HCT116 (cell line): ENCODE results near the gene CLDN2. TPM values are rescaled to one million over a fixed set of nuclear protein-coding genes. Genes with fewer than 3 reads are reported as not detected.

ENCODE experiments used
- ATAC-seq: fragments of 200-7000 bp; cut with Tn5 transposase; 2 replicates; pipeline ENCODE4 v1.9.1; 2020; ENCODE audit warnings: mild to moderate bottlenecking, moderate library complexity
- BruUV-seq: library from RNA; stranded (reverse); fragments of 400-500 nt; replicated peaks from 2 replicates; lab custom pipeline; 2021; lab: Mats Ljungman, UMichigan
- CTCF ChIA-PET: fragments of 300-600 bp; sonication (Branson Sonifier 250); formaldehyde crosslinking; loops from one replicate; lab custom pipeline; 2021; ENCODE audit warnings: antibody characterized with exemption; lab: Charles Lee
- POLR2A ChIA-PET: fragments of 300-600, 350-600 bp; sonication (Branson Sonifier 250); formaldehyde crosslinking; loops from one replicate; lab custom pipeline; 2021; ENCODE audit warnings: antibody characterized with exemption; lab: Charles Lee
- RAD21 ChIA-PET, 2 experiments: fragments of 300-600 bp; sonication (Branson Sonifier 250); formaldehyde crosslinking; loops; one replicate each; lab custom pipeline; 2023; ENCODE audit warnings: low total read pairs in 2 of 2; ENCODE audit not compliant: uncharacterized antibody in 2 of 2, unreplicated experiment in 2 of 2, low non-redundant PET in 1 of 2; lab: Charles Lee
- DNase-seq: peaks from one replicate; pipeline ENCODE4 v3.0.0-alpha.2; 2010; ENCODE audit warnings: low read depth, low spot score
- H2AFZ ChIP-seq: fragments of 200-600 bp; shearing (Covaris generic), sonication (generic); 2 replicates; pipeline ENCODE4 v1.6.1; 2017; ENCODE audit warnings: low read depth, mixed run types, mixed read lengths, antibody characterized with exemption, low read length; ENCODE audit not compliant: poor library complexity, severe bottlenecking
- H3K27ac ChIP-seq: 2 replicates; pipeline ENCODE4 v1.5.1; 2012; ENCODE audit warnings: low read depth, low read length
- H3K27me3 ChIP-seq: fragments of 200-600 bp; sonication (generic); 2 replicates; pipeline ENCODE4 v1.6.1; 2016; ENCODE audit warnings: mixed run types, low read length, mixed read lengths; ENCODE audit not compliant: insufficient read depth
- H3K36me3 ChIP-seq, 2 experiments: fragments of 200-500 bp in 1 of 2; fragments of 200-600 bp in 1 of 2; sonication (Bioruptor generic) in 1 of 2; sonication (generic) in 1 of 2; 2 replicates each; pipeline versions ENCODE4 v1.5.1 to v1.6.1; 2014 to 2016; ENCODE audit warnings: low read length in 2 of 2, inconsistent platforms in 1 of 2, mixed read lengths in 1 of 2, mixed run types in 1 of 2; ENCODE audit not compliant: insufficient read depth in 2 of 2, control insufficient read depth in 1 of 2
- H3K4me1 ChIP-seq, 2 experiments: fragments of 200-600 bp in 1 of 2; sonication (generic) in 1 of 2; 2 replicates each; pipeline versions ENCODE4 v1.5.1 to v1.6.1; 2012 to 2017; ENCODE audit warnings: low read length in 2 of 2, inconsistent platforms in 1 of 2, mild to moderate bottlenecking in 1 of 2, mixed read lengths in 1 of 2, mixed run types in 1 of 2, moderate library complexity in 1 of 2; ENCODE audit not compliant: insufficient read depth in 2 of 2, control insufficient read depth in 1 of 2
- H3K4me2 ChIP-seq: fragments of 200-600 bp; sonication (generic); 2 replicates; pipeline ENCODE4 v1.6.1; 2017; ENCODE audit warnings: mixed run types, low read length, mixed read lengths
- H3K4me3 ChIP-seq, 2 experiments: fragments of 200-600 bp in 1 of 2; sonication (generic) in 1 of 2; replicated peaks in 1 of 2; 2 replicates each; pipeline ENCODE4 v1.5.1; 2011 to 2016; ENCODE audit warnings: low read length in 2 of 2, control low read depth in 1 of 2, low read depth in 1 of 2, mild to moderate bottlenecking in 1 of 2, mixed read lengths in 1 of 2, mixed run types in 1 of 2
- H3K79me2 ChIP-seq: fragments of 200-600 bp; sonication (generic); 2 replicates; pipeline ENCODE4 v1.6.1; 2017; ENCODE audit warnings: mild to moderate bottlenecking, mixed run types, low read length, moderate library complexity, mixed read lengths; ENCODE audit not compliant: insufficient read depth
- H3K9ac ChIP-seq: fragments of 200-600 bp; sonication (generic); 2 replicates; pipeline ENCODE4 v1.6.1; 2016; ENCODE audit warnings: low read length, mixed read lengths
- H3K9me2 ChIP-seq: fragments of 200-600 bp; sonication (generic), shearing (Covaris generic); 2 replicates; pipeline ENCODE4 v1.6.1; 2017; ENCODE audit warnings: mixed run types, mild to moderate bottlenecking, moderate library complexity; ENCODE audit not compliant: insufficient read depth
- H3K9me3 ChIP-seq, 2 experiments: fragments of 200-500 bp in 1 of 2; fragments of 200-600 bp in 1 of 2; sonication (Bioruptor generic) in 1 of 2; sonication (generic) in 1 of 2; 2 replicates each; pipeline ENCODE4 v1.6.1; 2014 to 2017; ENCODE audit warnings: low read length in 2 of 2, mixed read lengths in 2 of 2, inconsistent platforms in 1 of 2, low read depth in 1 of 2, mild to moderate bottlenecking in 1 of 2, mixed run types in 1 of 2, moderate library complexity in 1 of 2; ENCODE audit not compliant: control insufficient read depth in 1 of 2, insufficient read depth in 1 of 2
- H4K20me1 ChIP-seq: fragments of 200-600 bp; sonication (generic), shearing (Covaris generic); 2 replicates; pipeline ENCODE4 v1.6.1; 2017; ENCODE audit warnings: mixed run types, mild to moderate bottlenecking, moderate library complexity; ENCODE audit not compliant: insufficient read depth
- ATF3 ChIP-seq: IDR thresholded peaks from 2 replicates; pipeline ENCODE4 v1.6.1; 2012
- CBX3 ChIP-seq: IDR thresholded peaks from 2 replicates; pipeline ENCODE4 v1.6.1; 2012; ENCODE audit warnings: low read depth
- CEBPB ChIP-seq: IDR thresholded peaks from 2 replicates; pipeline ENCODE4 v1.6.1; 2012; ENCODE audit warnings: low read depth
- EGR1 ChIP-seq: IDR thresholded peaks from 2 replicates; pipeline ENCODE4 v1.6.1; 2012; ENCODE audit warnings: low read depth
- ELF1 ChIP-seq: IDR thresholded peaks from 2 replicates; pipeline ENCODE4 v1.6.1; 2012; ENCODE audit warnings: low read depth, borderline replicate concordance
- FOSL1 ChIP-seq: IDR thresholded peaks from 2 replicates; pipeline ENCODE4 v1.6.1; 2012; ENCODE audit warnings: low read depth
- JUND ChIP-seq: IDR thresholded peaks from 2 replicates; pipeline ENCODE4 v1.6.1; 2012
- POLR2A ChIP-seq: IDR thresholded peaks from 2 replicates; pipeline ENCODE4 v1.7.0; 2011; ENCODE audit warnings: borderline replicate concordance; ENCODE audit not compliant: insufficient read depth, insufficient read length; ENCODE audit errors: extremely low read depth
- RAD21 ChIP-seq: IDR thresholded peaks from 2 replicates; pipeline ENCODE4 v1.6.1; 2012; ENCODE audit warnings: low read depth, mild to moderate bottlenecking
- REST ChIP-seq: IDR thresholded peaks from 2 replicates; pipeline ENCODE4 v1.6.1; 2012; ENCODE audit warnings: low read depth
- SIN3A ChIP-seq: IDR thresholded peaks from 2 replicates; pipeline ENCODE4 v1.6.1; 2012; ENCODE audit warnings: low read depth
- SP1 ChIP-seq: IDR thresholded peaks from 2 replicates; pipeline ENCODE4 v1.6.1; 2012; ENCODE audit warnings: low read depth
- SRF ChIP-seq: IDR thresholded peaks from 2 replicates; pipeline ENCODE4 v1.6.1; 2012; ENCODE audit warnings: low read depth
- TCF7L2 ChIP-seq: IDR thresholded peaks from 2 replicates; pipeline ENCODE4 v1.7.0; 2011; ENCODE audit warnings: borderline replicate concordance, inconsistent platforms; ENCODE audit not compliant: insufficient read depth, insufficient read length; ENCODE audit errors: extremely low read depth
- ZBTB33 ChIP-seq: IDR thresholded peaks from 2 replicates; pipeline ENCODE4 v1.6.1; 2011; ENCODE audit warnings: mild to moderate bottlenecking, low read length, moderate library complexity; ENCODE audit not compliant: insufficient replicate concordance; ENCODE audit errors: extremely low read depth
- intact Hi-C: fragments of 100-400 bp; cut with micrococcal nuclease; formaldehyde crosslinking; loops from 2 replicates; pipeline ENCODE4 v1.10.0; 2022
- total RNA-seq: library from RNA; stranded (reverse); gene quantifications from one replicate; pipeline ENCODE4 v1.2.1, GENCODE V29; 2021; ENCODE audit not compliant: unreplicated experiment

CLDN2 gene
- total RNA-seq, 1 experiment from 2014 or later, result 0.10 TPM

GRCh38 chrX:106932492-106932923 lies 12.3 kb downstream of the CLDN2 start:
- H3K4me3 ChIP-seq, result no peak overlapping the region

GRCh38 chrX:106932960-106933537 lies 12.8 kb downstream of the CLDN2 start:
- no peaks in the 10 kb centered on the region for H3K9me3 ChIP-seq
- H3K9me2 ChIP-seq, result no peaks in the 10 kb centered on the region
- CTCF ChIA-PET, result interaction anchor here (1.2 to 1.4 kb wide), 2 partner anchors 34 to 39 kb away, joined by 3 to 7 read pairs; no protein-coding TSS in a partner anchor
- no peaks in the 10 kb centered on the region for H4K20me1 ChIP-seq
- peak overlapping the region; percentile 32; the same call in 1 of the 2 replicates for H3K27ac ChIP-seq
- H3K36me3 ChIP-seq, result no peaks in the 10 kb centered on the region
- BruUV-seq, result no TSS peak
- H2AFZ ChIP-seq, result no peak overlapping the region
- H3K9ac ChIP-seq, result no peak overlapping the region
- POLR2A ChIA-PET, result no interaction called here
- ATAC-seq (peak; percentile 30), DNase-seq (no peak)
- intact Hi-C loops, result no loop called here
- peak overlapping the region; percentile 37 for H3K4me2 ChIP-seq
- RAD21 ChIA-PET, result no interaction called here
- H3K4me3 ChIP-seq, result no peak overlapping the region
- peaks cover 28 to 38% of the 10 kb centered on the region in 2 experiments for H3K4me1 ChIP-seq
- H3K79me2 ChIP-seq, result no peaks in the 10 kb centered on the region
- no peaks in the 10 kb centered on the region for H3K27me3 ChIP-seq
- TF ChIP-seq ZBTB33 (no peak), ELF1 (no peak), FOSL1 (no peak), REST (no peak), CBX3 (no peak), SP1 (no peak), EGR1 (no peak), SIN3A (no peak), RAD21 (no peak), SRF (no peak), TCF7L2 (no peak), ATF3 (no peak)

More at GRCh38 chrX:106932492-106932923, 12.3 kb downstream of the CLDN2 start:
- Histone ChIP-seq H3K27me3 (no peaks in the 10 kb centered on the region), H3K9ac (no peak overlapping the region), H3K36me3 (no peaks in the 10 kb centered on the region), H2AFZ (no peak overlapping the region), H3K4me1 (peaks cover 31 to 38% of the 10 kb centered on the region in 2 experiments), H3K27ac (no peak overlapping the region), H3K9me3 (no peaks in the 10 kb centered on the region), H3K79me2 (no peaks in the 10 kb centered on the region), H4K20me1 (no peaks in the 10 kb centered on the region), H3K9me2 (no peaks in the 10 kb centered on the region), H3K4me2 (peak overlapping the region; percentile 37)
- ChIA-PET POLR2A (no interaction called here), CTCF (interaction anchor here (1.2 to 1.4 kb wide), 2 partner anchors 34 to 38 kb away, joined by 3 to 7 read pairs; no protein-coding TSS in a partner anchor), RAD21 (no interaction called here)
- no TSS peak for BruUV-seq
- no peak for DNase-seq
- peak; percentile 64 for ATAC-seq
- peak; percentile 35; the same call in 1 of the 2 replicates for TF ChIP-seq SP1
- TF ChIP-seq CEBPB, result 0 out of 2 replicates have a peak, but pooled peaks have one; percentile 14
- TF ChIP-seq JUND, result 0 out of 2 replicates have a peak, but pooled peaks have one; percentile 19
- peak; percentile 46 for TF ChIP-seq FOSL1
- TF ChIP-seq POLR2A, result no peak
- intact Hi-C loops, result no loop called here
